ENCODE measurements around the gene INSIG1. TPM values are rescaled to one million over a fixed set of nuclear protein-coding genes. Genes with fewer than 3 reads are reported as not detected.

Gene INSIG1
- total RNA-seq, 4 donors from 2014 or later, result 28.7 to 65.5 (median 45.0) TPM

DNA sequence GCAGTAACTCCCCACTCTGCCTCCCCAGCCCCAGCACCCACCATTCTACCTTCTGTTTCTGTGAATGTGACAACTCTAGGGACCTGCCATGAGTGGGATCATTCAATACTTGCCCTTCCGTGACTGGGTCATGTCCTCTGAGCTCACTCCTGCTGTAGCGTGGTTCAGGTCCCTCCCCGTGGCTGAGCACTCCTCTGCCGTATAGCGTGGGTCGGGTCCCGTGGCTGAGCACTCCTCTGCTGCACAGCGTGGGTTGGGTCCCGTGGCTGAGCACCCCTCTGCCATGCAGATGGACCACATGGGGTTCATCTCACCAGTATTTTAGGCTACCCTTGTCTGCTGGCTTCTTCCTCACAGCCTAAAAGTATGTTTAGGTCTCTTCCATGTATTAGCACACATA lies 43.0 kb downstream of the INSIG1 start:
- no peaks in the 10 kb centered on the region for H3K9me3 ChIP-seq
- intact Hi-C loops (cut with DNase I; ENCODE audit: low total_unique reads), result loop anchor here (10.0 kb wide), 1 partner anchor 416 kb away; no protein-coding TSS in a partner anchor
- TF ChIP-seq EP300 (IDR thresholded peaks at IDR 0.05; ENCODE audit: low read depth), result no peak
- no peak for TF ChIP-seq POLR2A (IDR thresholded peaks at IDR 0.05)
- TF ChIP-seq POLR2AphosphoS5 (IDR thresholded peaks at IDR 0.05), result no peak
- TF ChIP-seq, protein P1, sequence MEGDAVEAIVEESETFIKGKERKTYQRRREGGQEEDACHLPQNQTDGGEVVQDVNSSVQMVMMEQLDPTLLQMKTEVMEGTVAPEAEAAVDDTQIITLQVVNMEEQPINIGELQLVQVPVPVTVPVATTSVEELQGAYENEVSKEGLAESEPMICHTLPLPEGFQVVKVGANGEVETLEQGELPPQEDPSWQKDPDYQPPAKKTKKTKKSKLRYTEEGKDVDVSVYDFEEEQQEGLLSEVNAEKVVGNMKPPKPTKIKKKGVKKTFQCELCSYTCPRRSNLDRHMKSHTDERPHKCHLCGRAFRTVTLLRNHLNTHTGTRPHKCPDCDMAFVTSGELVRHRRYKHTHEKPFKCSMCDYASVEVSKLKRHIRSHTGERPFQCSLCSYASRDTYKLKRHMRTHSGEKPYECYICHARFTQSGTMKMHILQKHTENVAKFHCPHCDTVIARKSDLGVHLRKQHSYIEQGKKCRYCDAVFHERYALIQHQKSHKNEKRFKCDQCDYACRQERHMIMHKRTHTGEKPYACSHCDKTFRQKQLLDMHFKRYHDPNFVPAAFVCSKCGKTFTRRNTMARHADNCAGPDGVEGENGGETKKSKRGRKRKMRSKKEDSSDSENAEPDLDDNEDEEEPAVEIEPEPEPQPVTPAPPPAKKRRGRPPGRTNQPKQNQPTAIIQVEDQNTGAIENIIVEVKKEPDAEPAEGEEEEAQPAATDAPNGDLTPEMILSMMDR (IDR thresholded peaks at IDR 0.05), result no peak
- H3K36me3 ChIP-seq, result no peaks in the 10 kb centered on the region
- DNase-seq, result no peak
- in situ Hi-C loops (cut with MboI; ENCODE audit: low pct_ligation_motif_present in 1 of 4, low pct_unique_long_range_greater_than_20kb in 1 of 4, low sequenced_read_pairs in 3 of 4), result loop anchor here (10.0 to 25.0 kb wide), 3 partner anchors 153 to 416 kb away; no protein-coding TSS in a partner anchor
- WGBS, 2 donors (ENCODE audit: low coverage in 1 of 2), result 77% methylated on average over 9 of the region's 9 CpGs; no CpG with 5 or more reads in 1 of the 2 donors
- H3K4me1 ChIP-seq, result peaks cover 3 to 10% (median 6%) of the 10 kb centered on the region in 4 donors
- peaks cover 21% of the 10 kb centered on the region for H3K27me3 ChIP-seq
- no peak overlapping the region for H3K27ac ChIP-seq
- no peak overlapping the region for H3K4me3 ChIP-seq

DNA sequence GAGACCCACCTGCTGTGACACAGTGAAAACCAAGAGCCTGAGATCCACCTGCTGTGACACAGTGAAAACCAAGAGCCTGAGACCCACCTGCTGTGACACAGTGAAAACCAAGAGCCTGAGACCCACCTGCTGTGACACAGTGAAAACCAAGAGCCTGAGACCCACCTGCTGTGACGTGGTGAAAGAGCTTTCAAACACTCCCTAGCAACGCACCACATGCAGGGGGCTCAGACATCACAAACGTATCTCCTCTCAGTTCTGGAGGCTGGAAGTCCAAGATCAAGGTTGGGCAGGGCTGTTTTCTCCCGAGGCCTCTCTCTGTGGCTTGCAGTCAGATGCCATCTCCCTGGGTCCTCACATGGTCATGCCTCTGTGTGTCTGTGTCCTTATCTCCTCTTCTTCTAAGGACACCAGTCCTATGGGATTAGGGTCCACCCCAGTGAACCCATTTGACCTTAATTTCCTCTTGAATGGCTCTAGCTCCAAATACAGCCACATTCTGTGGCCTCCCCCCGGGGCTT lies 43.8 kb downstream of the INSIG1 start:
- 70% methylated on average over 5 of the region's 5 CpGs; no CpG with 5 or more reads in 1 of the 2 donors for WGBS, 2 donors (ENCODE audit: low coverage in 1 of 2)
- Histone ChIP-seq H3K36me3 (no peaks in the 10 kb centered on the region), H3K27me3 (peaks cover 15% of the 10 kb centered on the region), H3K4me1 (peaks cover 3 to 10% (median 6%) of the 10 kb centered on the region in 4 donors), H3K27ac (no peak overlapping the region), H3K9me3 (no peaks in the 10 kb centered on the region), H3K4me3 (no peak overlapping the region)
- TF ChIP-seq, protein P1 (IDR thresholded peaks at IDR 0.05), result no peak
- no peak for TF ChIP-seq EP300 (IDR thresholded peaks at IDR 0.05; ENCODE audit: low read depth)
- no peak for TF ChIP-seq POLR2A (IDR thresholded peaks at IDR 0.05)
- TF ChIP-seq POLR2AphosphoS5 (IDR thresholded peaks at IDR 0.05), result no peak
- no peak for DNase-seq
- in situ Hi-C loops (cut with MboI; ENCODE audit: low pct_ligation_motif_present in 1 of 4, low pct_unique_long_range_greater_than_20kb in 1 of 4, low sequenced_read_pairs in 3 of 4), result loop anchor here (10.0 to 25.0 kb wide), 3 partner anchors 154 to 417 kb away; no protein-coding TSS in a partner anchor
- intact Hi-C loops (cut with DNase I; ENCODE audit: low total_unique reads), result loop anchor here (10.0 kb wide), 1 partner anchor 417 kb away; no protein-coding TSS in a partner anchor

DNA sequence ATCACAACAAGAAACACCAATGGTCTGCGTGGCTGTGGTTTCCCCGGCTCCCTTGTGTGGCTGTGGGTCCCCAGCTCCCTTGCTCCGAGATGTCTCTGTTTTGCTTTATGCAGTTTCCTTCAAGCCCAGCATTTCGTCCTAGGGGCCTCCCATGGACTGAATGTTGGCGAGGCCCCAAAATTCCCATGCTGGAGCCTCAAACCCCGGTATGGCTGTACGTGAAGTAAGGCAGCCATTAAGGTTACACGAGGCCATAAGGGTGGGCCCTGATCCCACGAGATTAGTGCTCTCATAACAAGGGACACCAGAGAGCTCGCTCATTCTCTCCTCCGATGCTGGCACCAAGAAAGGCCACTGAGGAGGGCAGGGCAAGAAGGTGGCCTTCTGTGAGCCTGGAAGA lies 44.6 kb downstream of the INSIG1 start:
- in situ Hi-C loops (cut with MboI; ENCODE audit: low pct_ligation_motif_present in 1 of 4, low pct_unique_long_range_greater_than_20kb in 1 of 4, low sequenced_read_pairs in 3 of 4), result loop anchor here (10.0 to 25.0 kb wide), 3 partner anchors 155 to 418 kb away; no protein-coding TSS in a partner anchor
- no peak for TF ChIP-seq POLR2AphosphoS5 (IDR thresholded peaks at IDR 0.05)
- TF ChIP-seq, protein P1 (IDR thresholded peaks at IDR 0.05), result no peak
- TF ChIP-seq POLR2A (IDR thresholded peaks at IDR 0.05), result no peak
- no peak for TF ChIP-seq EP300 (IDR thresholded peaks at IDR 0.05; ENCODE audit: low read depth)
- WGBS, 2 donors (ENCODE audit: low coverage in 1 of 2), result 75 to 91% methylated on average over 4 to 11 of the region's 11 CpGs
- DNase-seq, result no peak
- Histone ChIP-seq H3K4me1 (peaks cover 3 to 10% (median 6%) of the 10 kb centered on the region in 4 donors), H3K4me3 (no peak overlapping the region), H3K36me3 (no peaks in the 10 kb centered on the region), H3K27me3 (peaks cover 11% of the 10 kb centered on the region), H3K9me3 (no peaks in the 10 kb centered on the region), H3K27ac (no peak overlapping the region)
- intact Hi-C loops (cut with DNase I; ENCODE audit: low total_unique reads), result loop anchor here (10.0 kb wide), 1 partner anchor 418 kb away; no protein-coding TSS in a partner anchor

DNA sequence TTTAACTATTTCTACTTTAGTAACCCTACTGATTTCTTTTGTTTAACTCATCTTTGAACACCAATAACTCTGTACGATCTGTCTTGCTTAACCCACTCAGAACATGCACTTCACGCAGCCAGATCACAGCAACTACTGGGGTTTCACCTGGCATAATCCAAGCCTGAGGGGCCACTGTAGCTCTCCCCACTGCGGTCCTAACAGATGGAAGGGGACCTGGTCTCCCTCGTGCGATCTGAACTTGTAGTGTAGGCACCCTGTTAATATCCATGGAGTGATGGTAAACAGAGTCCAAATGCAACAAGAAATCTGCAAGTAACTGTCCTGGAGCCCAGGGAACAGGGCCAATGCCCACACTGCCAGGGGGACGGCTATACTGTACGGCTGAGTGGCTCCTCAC lies 45.5 kb downstream of the INSIG1 start:
- no peak for TF ChIP-seq POLR2AphosphoS5 (IDR thresholded peaks at IDR 0.05)
- TF ChIP-seq, protein P1 (IDR thresholded peaks at IDR 0.05), result no peak
- TF ChIP-seq POLR2A (IDR thresholded peaks at IDR 0.05), result no peak
- TF ChIP-seq EP300 (IDR thresholded peaks at IDR 0.05; ENCODE audit: low read depth), result no peak
- Histone ChIP-seq H3K9me3 (no peaks in the 10 kb centered on the region), H3K36me3 (no peaks in the 10 kb centered on the region), H3K4me3 (no peak overlapping the region), H3K4me1 (peaks cover 3 to 10% (median 6%) of the 10 kb centered on the region in 4 donors), H3K27ac (no peak overlapping the region), H3K27me3 (peaks cover 5% of the 10 kb centered on the region)
- intact Hi-C loops (cut with DNase I; ENCODE audit: low total_unique reads), result loop anchor here (1.0 to 10.0 kb wide), 2 partner anchors 146 to 418 kb away; no protein-coding TSS in a partner anchor
- 69 to 82% methylated on average over 2 to 7 of the region's 7 CpGs for WGBS, 2 donors (ENCODE audit: low coverage in 1 of 2)
- DNase-seq, result no peak
- in situ Hi-C loops (cut with MboI; ENCODE audit: low pct_ligation_motif_present in 1 of 4, low pct_unique_long_range_greater_than_20kb in 1 of 4, low sequenced_read_pairs in 3 of 4), result loop anchor here (10.0 to 25.0 kb wide), 3 partner anchors 156 to 418 kb away; no protein-coding TSS in a partner anchor

Measured in transverse colon (tissue), 4 donors.